ENCODE data around the gene RSPO3.

GRCh38 chr6:127219869-127220268 lies 101.4 kb downstream of the RSPO3 start:
- no peak for TF ChIP-seq CTCF (conservative IDR thresholded peaks at IDR 0.05; ENCODE audit: low read depth, low read length)
- TF ChIP-seq EZH2 (IDR thresholded peaks at IDR 0.05; ENCODE audit: borderline replicate concordance, low read depth, low read length, poor library complexity, severe bottlenecking) = no peak

Data from A673 (cell line).